IPS-NIHi11 (cell line): ENCODE results near the gene PAN2.
A peak's percentile ranks its signal among the peaks of the same experiment; 100 is the strongest.
"Not testable (repeated sequence)": the region's sequence is repeated elsewhere in the genome, so short reads cannot be mapped to it uniquely, and the experiment has no call there.

Experiments used
- DNase-seq: peaks from one replicate; pipeline ENCODE4 v3.0.0; 2012; ENCODE audit warnings: mixed read lengths, low spot score

Gene PAN2, protein sequence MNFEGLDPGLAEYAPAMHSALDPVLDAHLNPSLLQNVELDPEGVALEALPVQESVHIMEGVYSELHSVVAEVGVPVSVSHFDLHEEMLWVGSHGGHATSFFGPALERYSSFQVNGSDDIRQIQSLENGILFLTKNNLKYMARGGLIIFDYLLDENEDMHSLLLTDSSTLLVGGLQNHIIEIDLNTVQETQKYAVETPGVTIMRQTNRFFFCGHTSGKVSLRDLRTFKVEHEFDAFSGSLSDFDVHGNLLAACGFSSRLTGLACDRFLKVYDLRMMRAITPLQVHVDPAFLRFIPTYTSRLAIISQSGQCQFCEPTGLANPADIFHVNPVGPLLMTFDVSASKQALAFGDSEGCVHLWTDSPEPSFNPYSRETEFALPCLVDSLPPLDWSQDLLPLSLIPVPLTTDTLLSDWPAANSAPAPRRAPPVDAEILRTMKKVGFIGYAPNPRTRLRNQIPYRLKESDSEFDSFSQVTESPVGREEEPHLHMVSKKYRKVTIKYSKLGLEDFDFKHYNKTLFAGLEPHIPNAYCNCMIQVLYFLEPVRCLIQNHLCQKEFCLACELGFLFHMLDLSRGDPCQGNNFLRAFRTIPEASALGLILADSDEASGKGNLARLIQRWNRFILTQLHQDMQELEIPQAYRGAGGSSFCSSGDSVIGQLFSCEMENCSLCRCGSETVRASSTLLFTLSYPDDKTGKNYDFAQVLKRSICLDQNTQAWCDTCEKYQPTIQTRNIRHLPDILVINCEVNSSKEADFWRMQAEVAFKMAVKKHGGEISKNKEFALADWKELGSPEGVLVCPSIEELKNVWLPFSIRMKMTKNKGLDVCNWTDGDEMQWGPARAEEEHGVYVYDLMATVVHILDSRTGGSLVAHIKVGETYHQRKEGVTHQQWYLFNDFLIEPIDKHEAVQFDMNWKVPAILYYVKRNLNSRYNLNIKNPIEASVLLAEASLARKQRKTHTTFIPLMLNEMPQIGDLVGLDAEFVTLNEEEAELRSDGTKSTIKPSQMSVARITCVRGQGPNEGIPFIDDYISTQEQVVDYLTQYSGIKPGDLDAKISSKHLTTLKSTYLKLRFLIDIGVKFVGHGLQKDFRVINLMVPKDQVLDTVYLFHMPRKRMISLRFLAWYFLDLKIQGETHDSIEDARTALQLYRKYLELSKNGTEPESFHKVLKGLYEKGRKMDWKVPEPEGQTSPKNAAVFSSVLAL

DNA sequence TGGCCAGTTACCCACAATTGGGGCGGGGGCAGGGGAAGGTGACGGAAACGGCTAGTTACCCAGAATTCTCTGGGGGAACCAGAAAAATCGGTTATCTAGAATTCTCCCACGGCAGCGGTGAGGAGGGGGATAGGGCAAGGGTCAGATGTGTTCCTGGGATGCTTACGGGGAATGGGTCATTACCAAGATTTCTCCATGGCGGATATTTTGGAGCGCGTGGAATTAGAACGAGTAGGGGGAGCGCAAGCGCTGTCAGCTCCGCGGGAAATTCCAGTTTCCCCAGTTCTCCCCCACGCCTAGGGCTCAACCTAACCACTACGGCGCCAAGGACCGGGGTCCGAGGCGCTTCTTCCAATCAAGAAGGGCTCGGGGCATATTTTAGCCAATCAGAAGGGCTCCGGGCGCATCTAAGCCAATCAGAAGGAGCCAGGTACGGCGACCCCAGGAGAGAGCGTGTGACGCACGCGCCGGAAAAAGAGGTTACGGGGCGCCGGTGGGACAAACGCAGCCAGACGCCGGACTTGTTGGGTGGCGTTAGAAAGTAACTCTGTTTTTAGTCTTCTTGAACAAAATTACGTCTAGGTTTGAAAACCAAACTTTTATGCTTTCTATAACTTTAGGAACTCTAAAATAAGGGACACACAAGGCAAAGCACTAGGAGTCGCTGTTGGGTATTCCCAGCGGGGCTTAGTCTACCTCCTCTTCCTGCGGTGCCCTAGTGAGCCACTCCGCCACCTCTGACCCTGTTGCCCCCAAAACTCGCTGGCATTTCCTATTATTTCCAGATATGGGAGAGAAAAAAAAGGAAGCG is at the start of gene PAN2:
Gene PAN2, minus strand, starts transcription at position 322 of the 811 bp plus-strand sequence. CDS start 906 bp downstream, outside the sequence.
- DNase-seq: peak; percentile 100

DNA sequence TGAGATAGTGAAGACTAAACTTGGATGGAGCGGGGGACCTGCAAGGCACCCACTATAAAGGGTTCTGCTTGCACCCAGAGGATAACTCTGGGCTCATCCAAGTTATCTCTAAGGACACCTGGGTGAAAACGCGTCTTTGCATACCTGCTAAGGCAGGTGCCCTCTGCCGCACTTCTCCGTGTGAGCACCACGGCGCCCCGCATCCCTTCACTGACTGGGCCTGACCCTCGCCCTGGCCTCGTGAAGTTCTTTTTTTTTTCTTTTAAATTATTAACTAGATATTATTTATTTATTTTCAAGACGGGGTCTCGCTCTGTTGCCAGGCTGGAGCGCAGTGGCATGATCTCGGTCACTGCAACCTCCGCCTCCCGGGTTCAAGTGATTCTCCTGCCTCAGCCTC is 48.8 kb upstream of the PAN2 start:
- DNase-seq: no peak

DNA sequence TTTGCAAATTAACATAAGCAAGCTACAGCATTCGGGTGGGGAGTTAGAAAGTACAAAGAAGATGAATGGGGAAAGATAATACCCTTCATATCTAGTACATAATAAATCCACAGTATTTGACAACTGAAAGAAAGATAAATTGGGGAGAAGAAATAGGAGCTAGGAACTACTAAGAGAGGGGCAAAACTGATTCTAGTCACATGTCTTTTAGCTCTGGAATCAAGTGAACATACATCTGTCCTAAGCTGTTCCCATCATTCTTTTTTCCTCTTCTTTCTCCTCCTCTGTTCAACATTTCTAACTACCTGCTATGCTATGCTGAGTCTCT is 44.2 kb upstream of the PAN2 start:
- no peak for DNase-seq

DNA sequence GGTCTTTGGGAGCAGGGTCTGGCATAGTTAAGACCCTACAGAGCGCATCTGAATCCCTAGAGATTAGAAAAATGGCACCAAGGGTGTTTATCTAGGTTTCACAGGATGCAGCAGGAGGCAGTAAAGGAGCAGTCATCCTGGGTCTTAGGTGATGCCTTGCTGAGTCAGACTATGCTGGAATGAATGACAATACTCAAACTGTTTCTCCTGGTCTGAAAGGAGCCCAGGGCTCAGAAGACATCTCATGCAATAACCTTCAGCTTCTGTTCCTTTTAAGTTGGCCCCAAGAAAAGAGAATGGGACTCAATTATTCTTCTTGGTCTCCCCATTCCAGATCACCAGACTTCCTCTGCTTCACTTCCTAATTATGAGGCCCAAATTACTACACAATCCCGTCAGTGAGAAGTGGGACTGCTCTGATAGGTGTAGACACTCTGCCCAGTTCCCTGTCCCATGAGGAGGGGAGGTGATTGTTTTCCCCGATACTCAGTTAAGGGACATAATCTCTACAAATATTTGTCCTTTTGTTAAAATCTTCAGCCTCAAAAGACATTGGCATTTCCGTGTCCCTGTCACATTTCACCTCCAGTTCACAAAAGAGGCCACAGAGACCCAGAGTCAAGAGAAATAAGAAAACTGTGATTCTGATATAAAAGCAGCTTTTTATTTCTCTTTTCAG is 43.6 kb upstream of the PAN2 start:
- DNase-seq: peak; percentile 19

DNA sequence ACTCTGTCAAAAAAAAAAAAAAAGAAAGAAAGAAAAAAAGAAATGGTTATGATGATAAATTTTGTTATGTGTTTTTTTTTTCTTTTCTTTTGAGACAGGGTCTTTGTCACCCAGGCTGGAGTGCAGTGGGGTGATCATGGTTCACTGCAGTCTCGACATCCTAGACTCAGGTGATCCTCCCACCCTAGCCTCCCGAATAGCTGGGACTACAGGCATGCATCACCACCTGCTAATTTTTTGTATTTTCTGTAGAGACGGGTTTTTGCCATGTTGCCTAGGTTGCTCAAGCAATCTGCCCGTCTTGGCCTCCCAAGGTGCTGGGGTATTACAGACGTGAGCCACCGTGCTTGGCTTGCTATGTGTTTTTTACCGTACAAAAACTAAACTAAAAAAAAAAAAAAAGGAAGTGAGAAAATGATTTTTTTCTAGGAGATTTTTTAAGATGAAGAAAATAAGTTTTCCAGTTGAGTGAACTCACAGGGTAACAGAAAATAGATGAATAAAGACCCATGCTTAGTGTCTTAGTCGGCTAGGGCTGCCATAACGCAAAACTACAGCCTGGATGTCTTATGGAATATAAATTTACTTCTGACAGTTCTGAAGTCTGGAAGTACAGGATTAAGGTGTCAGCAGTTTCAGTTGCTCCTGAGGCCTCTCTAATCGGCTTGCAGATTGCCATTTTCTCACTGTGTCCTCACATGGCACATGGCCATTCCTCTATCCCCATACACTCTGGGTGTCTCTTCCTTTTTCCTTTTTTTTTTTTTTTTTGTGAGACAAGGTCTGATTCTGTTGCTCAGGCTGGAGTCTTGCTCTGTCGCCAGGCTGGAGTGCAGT is 42.0 kb upstream of the PAN2 start:
- DNase-seq: no peak

DNA sequence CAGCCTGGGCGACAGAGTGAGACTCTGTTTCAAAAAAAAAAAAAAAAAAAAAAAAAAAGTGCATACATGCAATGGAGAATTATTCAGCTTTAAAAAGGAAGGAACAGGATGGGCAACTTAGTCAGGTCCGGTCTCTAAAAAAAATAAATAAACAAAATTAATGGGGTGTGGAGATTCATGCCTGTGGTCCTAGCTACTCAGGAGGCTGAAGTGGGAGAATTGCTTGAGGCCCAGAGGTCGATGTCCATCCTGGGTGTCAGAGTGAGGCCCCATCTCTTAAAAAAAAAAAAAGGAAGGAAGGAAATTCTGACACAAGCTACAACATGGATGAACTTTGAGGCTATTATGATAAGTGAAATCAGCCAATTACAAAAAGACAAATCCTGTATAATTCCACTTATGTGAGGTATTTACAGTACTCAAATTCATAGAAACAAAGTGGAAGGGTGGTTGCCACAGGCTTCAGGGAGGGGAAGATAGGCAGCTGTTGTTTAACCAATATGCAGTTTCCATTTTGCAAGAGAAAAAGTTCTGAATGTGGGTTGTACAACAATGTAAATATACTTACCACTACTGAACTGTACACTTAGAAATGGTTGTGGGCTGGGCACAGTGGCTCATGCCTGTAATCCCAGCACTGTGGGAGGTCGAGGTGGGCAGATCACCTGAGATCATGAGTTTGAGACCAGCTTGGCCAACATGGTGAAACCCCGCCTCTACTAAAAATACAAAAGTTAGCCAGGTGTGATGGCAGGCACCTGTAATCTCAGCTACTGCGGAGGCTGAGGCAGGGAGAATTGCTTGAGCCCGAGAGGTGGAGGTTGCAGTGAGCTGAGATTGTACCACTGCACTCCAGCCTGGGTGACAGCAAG is 41.2 kb upstream of the PAN2 start:
- no peak for DNase-seq

DNA sequence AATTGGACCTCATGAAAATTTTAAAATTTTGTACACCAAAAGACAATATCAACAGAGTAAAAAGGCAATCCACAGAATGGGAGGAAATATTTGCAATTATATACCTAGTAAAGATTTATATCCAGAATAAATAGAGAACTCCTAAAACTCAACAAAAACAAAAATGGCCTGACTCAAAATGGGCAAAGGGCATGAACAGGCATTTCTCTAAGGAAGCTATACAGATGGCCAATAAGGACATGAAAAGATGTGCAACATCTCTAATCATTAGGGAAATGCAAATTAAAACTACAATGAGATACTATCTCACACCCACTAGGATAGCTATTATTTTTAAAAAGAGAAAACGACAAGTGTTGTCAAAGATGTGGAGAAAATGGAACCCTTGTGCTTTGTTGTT is 39.7 kb upstream of the PAN2 start:
- DNase-seq: no peak

DNA sequence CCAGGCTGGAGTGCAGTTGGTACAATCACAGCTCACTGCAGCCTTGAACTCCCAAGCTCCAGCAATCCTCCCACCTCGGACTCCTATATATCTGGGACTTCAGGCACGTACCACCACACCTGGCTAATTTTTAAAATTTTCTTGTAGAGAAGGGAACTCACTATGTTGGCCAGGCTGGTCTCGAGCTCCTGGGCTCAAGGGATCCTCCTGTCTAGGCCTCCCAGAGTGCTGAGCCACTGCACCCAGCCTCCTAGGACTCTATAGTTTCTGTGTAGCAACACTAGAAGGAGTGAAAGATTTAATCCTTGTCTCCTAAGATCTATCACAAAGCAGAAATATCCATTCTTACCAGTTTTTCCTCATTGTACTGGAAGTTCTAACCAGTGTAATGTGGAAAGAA is 33.1 kb upstream of the PAN2 start:
- DNase-seq: no peak

DNA sequence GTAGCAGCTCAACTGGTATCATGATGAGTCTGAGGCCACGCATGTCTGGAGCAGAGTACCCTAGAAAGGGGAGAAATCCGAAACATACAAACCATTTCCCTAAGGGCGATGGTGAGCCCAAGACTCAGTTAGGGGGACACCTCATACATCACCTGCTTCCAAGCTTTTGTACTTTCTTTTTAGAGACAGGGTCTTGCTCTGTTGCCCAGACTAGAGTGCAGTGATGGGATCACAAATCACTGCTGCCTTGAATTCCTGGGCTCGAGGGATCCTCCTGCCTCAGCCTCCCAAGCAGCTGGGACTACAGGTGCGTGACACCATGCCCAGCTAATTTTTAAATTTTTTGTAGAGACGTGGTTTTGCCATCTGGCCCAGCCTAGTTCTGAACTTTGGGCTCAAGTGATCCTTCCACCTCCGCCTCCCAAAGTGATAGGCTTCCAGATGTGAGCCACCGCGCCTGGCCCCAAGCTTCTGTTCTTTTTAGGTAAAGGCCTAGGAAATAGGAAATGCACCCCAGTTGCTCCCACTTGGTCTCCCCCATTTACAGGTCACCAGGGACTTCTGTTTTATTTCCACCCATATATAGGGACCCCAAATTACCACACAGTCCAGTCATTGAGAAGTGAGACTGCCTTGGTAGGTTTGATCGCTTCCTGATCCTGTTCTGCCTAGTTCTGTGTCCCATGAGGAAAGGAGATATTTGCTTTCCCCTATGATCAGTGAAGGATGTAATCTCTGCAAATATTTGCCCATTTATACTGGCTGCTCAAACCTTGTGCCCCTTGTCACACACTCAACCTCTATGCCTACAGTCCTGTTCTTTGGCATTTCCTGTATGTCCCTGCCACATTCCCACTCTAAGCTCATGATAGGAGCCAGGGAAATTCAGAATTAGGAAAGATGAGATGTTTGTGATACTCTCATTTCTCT is 28.6 kb upstream of the PAN2 start, which contains the start of gene APOF:
Gene APOF, minus strand, starts transcription at position 728 of the 930 bp plus-strand sequence. Its CDS starts 112 bp downstream, at position 616.
- DNase-seq: no peak

DNA sequence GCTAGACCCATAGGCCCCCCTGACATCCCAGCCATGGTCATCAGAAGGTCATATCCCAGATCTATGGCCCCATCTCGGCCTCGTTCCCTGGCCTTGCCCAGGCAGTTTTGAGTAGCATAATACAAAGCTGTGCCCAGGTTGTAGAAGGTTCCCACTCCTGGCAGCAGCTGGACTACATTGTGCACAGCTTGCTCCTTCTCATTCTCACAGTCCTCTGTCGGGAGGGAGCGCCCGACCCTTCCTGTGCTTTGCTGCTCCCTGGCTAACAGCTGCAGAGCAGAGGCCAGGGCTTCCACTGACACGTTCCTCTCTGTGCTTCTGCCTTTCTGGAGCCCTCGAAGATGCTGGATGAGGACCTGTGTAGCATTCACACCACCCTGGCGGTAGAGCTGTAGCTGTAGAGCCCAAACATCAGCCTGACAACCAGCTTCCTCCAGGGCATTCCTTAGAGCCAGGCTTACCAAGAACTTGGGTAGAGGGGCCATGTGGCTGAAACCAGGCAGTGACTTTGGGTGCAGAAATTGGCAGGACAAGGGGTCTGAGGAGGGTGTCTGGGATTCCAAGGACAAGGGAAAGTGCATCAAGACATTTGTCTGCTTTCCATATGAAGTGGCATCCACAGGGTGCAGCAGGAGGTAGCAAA is 27.8 kb upstream of the PAN2 start:
- no peak for DNase-seq

DNA sequence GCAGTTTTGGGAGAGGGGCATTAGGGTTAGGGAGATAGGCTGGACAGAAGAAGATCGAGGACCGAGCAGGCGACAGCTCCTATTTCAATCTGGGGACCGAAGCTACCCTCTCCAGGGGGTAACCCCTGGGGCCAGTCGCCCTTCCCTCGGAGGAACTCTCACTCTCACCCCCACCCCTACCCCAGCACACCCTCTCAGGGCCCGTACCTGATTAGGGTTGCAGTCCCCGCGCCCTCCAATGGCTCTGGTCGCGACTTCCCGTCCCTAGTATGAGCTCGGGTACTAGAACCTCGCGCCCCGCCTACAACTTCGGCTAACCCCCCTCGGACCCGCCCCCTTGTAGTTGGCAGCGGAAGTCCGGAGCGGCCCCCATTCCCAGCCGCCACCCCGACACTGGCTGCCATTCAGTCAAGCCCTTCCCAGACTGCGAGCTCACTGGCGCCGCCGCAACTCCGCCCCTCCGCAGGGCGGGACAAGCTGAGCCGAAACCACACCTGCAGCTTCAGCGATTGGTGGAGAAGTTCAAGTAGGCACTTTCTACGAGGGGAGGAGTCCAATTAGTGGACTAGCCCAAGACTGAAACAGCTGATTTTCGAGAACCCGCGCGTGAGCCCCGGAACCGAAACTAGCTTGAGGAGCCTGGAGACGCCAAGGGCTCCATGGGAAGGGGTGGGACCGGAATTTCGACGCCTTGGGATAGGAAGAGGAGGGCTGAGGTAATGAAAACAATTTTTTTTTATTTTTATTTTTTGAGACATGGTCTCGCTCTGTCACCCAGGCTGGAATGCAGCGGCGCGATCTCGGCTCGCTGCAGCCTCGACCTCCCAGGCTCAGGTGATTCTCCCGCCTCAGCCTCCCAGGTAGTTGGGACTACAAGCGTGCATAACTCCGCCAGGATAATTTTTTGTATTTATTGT is 26.3 kb upstream of the PAN2 start, which contains the start of gene STAT2:
Gene STAT2, minus strand, starts transcription at position 257 of the 917 bp plus-strand sequence. CDS start 3,536 bp downstream, outside the sequence.
- DNase-seq: peak; percentile 97

DNA sequence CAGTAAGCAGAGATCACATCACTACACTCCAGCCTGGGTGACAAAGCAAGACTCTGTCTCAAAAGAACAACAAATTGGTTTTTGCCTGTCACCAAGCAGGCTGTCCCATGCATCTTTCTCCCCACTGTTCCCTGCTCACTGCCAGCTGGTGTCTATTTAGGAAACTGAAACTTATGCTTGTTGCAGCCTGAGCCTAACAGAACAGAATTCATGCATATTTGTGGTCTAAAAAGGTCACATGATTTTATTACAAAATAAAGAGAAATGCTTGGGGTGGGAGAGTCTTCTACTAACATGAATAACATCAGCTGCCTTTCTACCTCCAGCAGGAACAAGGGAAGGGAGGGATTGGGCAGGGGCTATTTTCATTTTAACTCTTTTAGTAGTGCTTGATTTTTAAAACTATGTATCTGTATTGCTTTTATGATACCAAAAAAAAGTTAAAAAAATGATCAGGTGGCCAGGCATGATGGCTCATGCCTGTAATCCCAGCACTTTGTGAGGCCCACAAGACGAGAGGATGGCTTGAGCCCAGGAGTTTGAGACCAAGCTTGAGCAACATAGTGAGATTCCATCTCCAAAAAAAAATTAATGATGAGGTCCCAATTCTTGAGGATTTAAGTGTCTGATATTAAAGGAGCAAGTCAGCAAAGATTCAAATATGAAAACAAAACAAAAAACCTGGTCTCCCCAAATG is 25.2 kb upstream of the PAN2 start:
- no peak for DNase-seq

DNA sequence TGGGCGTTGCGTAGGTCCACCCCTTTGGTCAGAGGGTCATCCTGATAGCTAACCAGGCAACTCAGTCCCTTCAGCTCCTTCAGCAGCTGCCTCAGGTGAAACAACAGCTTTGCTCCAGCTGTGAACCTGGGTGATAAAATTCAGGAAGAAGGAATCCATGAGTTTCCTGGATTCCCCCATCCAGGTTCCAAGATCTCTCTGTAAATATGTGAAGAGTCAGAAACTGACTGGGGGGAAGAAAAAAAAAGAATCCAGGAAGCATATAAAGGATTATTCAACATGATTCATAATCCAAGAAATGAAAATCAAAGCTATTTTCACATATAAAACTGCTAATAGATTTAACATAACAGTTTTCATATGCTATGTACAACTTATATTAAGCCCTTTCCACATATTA is 17.5 kb upstream of the PAN2 start:
- no peak for DNase-seq

DNA sequence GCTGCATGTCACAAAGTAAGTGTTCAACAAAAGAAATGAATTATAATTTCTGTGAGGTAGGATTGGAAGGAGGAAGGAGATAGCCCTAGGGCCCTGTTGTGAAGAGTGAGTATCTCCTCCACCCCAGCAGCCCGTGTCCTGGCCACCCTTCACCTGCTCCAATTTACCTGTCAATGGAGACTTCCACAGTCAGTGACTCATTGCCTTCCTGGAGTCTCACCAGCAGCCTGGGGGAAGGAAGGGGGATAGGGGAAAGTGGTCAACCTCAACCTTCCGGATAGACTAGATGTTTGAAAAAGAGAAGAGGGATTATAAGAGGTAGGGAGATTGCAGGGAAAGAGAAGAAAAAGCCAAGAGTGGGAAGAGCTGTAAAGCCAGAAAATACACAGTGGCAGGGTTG is 16.9 kb upstream of the PAN2 start:
- no peak for DNase-seq

DNA sequence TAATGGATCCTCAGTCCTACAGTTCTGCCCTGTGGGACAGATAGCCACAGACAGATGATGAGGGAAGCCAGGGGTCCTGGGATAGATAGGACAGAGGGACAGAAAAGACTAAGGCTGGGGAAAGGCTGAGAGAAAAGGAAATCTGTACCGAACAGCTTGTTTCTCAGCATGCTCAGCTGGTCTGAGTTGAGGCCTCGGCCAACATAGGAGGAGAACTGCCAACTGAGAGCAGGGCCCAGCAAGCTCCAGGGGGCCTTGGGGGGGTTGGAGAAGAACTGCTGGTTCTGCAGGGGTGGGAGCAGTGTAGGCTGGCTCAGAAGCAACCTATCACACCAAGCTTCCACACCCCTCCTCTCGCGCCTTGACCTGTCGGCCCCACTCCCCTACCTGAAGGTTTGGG is 15.0 kb upstream of the PAN2 start:
- DNase-seq: no peak

DNA sequence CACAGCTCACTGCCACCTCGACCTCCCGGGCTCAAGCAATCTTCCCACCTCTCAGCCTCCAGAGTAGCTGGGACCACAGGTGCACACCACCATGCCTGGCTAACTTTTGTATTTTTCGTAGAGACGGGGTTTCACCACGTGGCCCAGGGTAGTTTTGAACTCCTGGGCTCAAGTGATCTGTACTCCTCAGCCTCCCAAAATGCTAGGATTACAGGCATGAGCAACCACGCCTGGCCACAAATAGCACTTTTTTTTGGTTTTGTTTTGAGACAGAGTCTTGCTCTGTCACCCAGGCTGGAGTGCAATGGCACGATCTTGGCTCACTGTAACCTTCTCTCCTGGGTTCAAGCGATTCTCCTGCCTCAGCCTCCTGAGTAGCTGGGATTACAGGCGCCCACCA is 13.5 kb upstream of the PAN2 start:
- not testable (repeated sequence) for DNase-seq
